CD4-positive, alpha-beta T cell (primary cell): Measurements from ENCODE around the gene SH3RF3. TPM values are rescaled to one million over a fixed set of nuclear protein-coding genes. Genes with fewer than 3 reads are reported as not detected.

Source experiments
- ATAC-seq: fragments of 200-7000 bp; cut with Tn5 transposase; one replicate; pipeline ENCODE4 v1.10.0; 2022; ENCODE audit warnings: mild to moderate bottlenecking; ENCODE audit not compliant: poor library complexity
- CTCF ChIA-PET: fragments of 350-600 bp; sonication (Branson Sonifier 250); formaldehyde crosslinking; loops from one replicate; lab custom pipeline; 2021; ENCODE audit warnings: antibody characterized with exemption, inconsistent platforms; lab: Charles Lee
- POLR2A ChIA-PET: fragments of 350-600 bp; sonication (Branson Sonifier 250); formaldehyde crosslinking; loops from one replicate; lab custom pipeline; 2021; ENCODE audit warnings: antibody characterized with exemption, inconsistent platforms; lab: Charles Lee
- DNase-seq, 14 experiments: peaks; one replicate each; pipeline ENCODE4 v3.0.0-alpha.2; 2013 to 2020; ENCODE audit warnings: mixed read lengths in 2 of 14
- H3K27ac ChIP-seq, 2 donors: one replicate each; pipeline versions ENCODE4 v1.5.1 to v1.7.0; 2013; ENCODE audit warnings: low read length in 2 of 2, low read depth in 1 of 2, mild to moderate bottlenecking in 1 of 2
- H3K27me3 ChIP-seq, 2 experiments: 1 replicate in 1 of 2; 2 replicates in 1 of 2; pipeline versions ENCODE4 v1.6.1 to v1.7.0; 2013; ENCODE audit warnings: low read length in 2 of 2, control low read depth in 1 of 2, mild to moderate bottlenecking in 1 of 2, moderate library complexity in 1 of 2; ENCODE audit not compliant: insufficient read depth in 2 of 2, control insufficient read depth in 1 of 2
- H3K36me3 ChIP-seq: one replicate; pipeline ENCODE4 v1.6.1; 2013; ENCODE audit warnings: low read length, control low read depth; ENCODE audit not compliant: insufficient read depth
- H3K4me1 ChIP-seq: one replicate; pipeline ENCODE4 v1.6.1; 2013; ENCODE audit warnings: low read length, control low read depth; ENCODE audit not compliant: insufficient read depth
- H3K4me3 ChIP-seq: one replicate; pipeline ENCODE4 v1.5.1; 2013; ENCODE audit warnings: mild to moderate bottlenecking, low read length, moderate library complexity
- H3K9me3 ChIP-seq, 2 experiments: 1 replicate in 1 of 2; 2 replicates in 1 of 2; pipeline versions ENCODE4 v1.6.1 to v1.7.0; 2013; ENCODE audit warnings: low read length in 2 of 2, mild to moderate bottlenecking in 2 of 2, control low read depth in 1 of 2, moderate library complexity in 1 of 2; ENCODE audit not compliant: control insufficient read depth in 1 of 2, insufficient read depth in 1 of 2
- H3K27ac Mint-ChIP-seq: one replicate; pipeline ENCODE4 v1.8.0; 2020; ENCODE audit warnings: mixed read lengths
- H3K27me3 Mint-ChIP-seq: one replicate; pipeline ENCODE4 v1.8.0; 2021; ENCODE audit warnings: mixed read lengths
- H3K36me3 Mint-ChIP-seq: one replicate; pipeline ENCODE4 v1.8.0; 2021; ENCODE audit warnings: low read depth, mixed read lengths
- H3K4me1 Mint-ChIP-seq: one replicate; pipeline ENCODE4 v1.8.0; 2021; ENCODE audit warnings: low read depth, mixed read lengths
- H3K4me3 Mint-ChIP-seq: one replicate; pipeline ENCODE4 v1.8.0; 2020; ENCODE audit warnings: mild to moderate bottlenecking, mixed read lengths
- H3K9me3 Mint-ChIP-seq: one replicate; pipeline ENCODE4 v1.8.0; 2020; ENCODE audit warnings: mixed read lengths
- CTCF ChIP-seq: fragments of 200-600 bp; IDR thresholded peaks from one replicate; pipeline ENCODE4 v1.8.0; 2022; ENCODE audit warnings: antibody characterized with exemption, mild to moderate bottlenecking
- intact Hi-C, 2 experiments: fragments of 100-400 bp; cut with DNase I in 1 of 2; cut with micrococcal nuclease in 1 of 2; formaldehyde crosslinking; loops; one replicate each; pipeline versions ENCODE4 v1.15.1 to v1.9.0; 2023 to 2025; cut with DNase I, micrococcal nuclease
- total RNA-seq, 174 experiments: library from RNA in 2 of 174; stranded (reverse) in 2 of 174; gene quantifications; one replicate each; pipeline ENCODE4 v1.2.3 and lab custom pipeline; 2021 to 2026

Gene SH3RF3
- total RNA-seq, 2 experiments from 2014 or later, result 5.2 to 5.9 TPM

- H3K9me3 Mint-ChIP-seq, result no peaks in the 10 kb centered on the region
- no peak for ATAC-seq
- ChIA-PET CTCF (no interaction called here), POLR2A (no interaction called here)
- no peak for TF ChIP-seq CTCF
- H3K9me3 ChIP-seq, result peaks cover 0 to 5% of the 10 kb centered on the region in 2 experiments
- H3K4me3 Mint-ChIP-seq, result no peak overlapping the region
- H3K4me1 ChIP-seq, result no peaks in the 10 kb centered on the region
- intact Hi-C loops, result no loop called here
- H3K27me3 Mint-ChIP-seq, result no peaks in the 10 kb centered on the region
- H3K27ac ChIP-seq, result no peak overlapping the region
- H3K36me3 Mint-ChIP-seq, result no peaks in the 10 kb centered on the region
- H3K4me1 Mint-ChIP-seq, result no peaks in the 10 kb centered on the region
- H3K27me3 ChIP-seq, result no peaks in the 10 kb centered on the region
- no peak overlapping the region for H3K27ac Mint-ChIP-seq
- H3K4me3 ChIP-seq, result no peak overlapping the region
- no peaks in the 10 kb centered on the region for H3K36me3 ChIP-seq
- DNase-seq, result no peak
Observed at GRCh38 chr2:109499566-109499965, 370.6 kb downstream of the SH3RF3 start.

GRCh38 chr2:109500910-109501309 is 371.9 kb downstream of the SH3RF3 start:
- Histone ChIP-seq H3K9me3 (peaks cover 0 to 5% of the 10 kb centered on the region in 2 experiments), H3K27ac (no peak overlapping the region), H3K4me3 (no peak overlapping the region), H3K36me3 (no peaks in the 10 kb centered on the region), H3K4me1 (no peaks in the 10 kb centered on the region), H3K27me3 (no peaks in the 10 kb centered on the region)
- H3K4me1 Mint-ChIP-seq, result no peaks in the 10 kb centered on the region
- no peaks in the 10 kb centered on the region for H3K36me3 Mint-ChIP-seq
- DNase-seq, result no peak
- H3K27ac Mint-ChIP-seq, result no peak overlapping the region
- no peaks in the 10 kb centered on the region for H3K27me3 Mint-ChIP-seq
- ATAC-seq, result no peak
- no peak overlapping the region for H3K4me3 Mint-ChIP-seq
- ChIA-PET POLR2A (no interaction called here), CTCF (no interaction called here)
- TF ChIP-seq CTCF, result no peak
- intact Hi-C loops, result no loop called here
- no peaks in the 10 kb centered on the region for H3K9me3 Mint-ChIP-seq

- ATAC-seq, result no peak
- no peaks in the 10 kb centered on the region for H3K36me3 Mint-ChIP-seq
Observed at GRCh38 chr2:109501461-109501860, 372.5 kb downstream of the SH3RF3 start.

More at GRCh38 chr2:109501461-109501860, 372.5 kb downstream of the SH3RF3 start:
- intact Hi-C loops, result no loop called here
- Mint-ChIP-seq H3K4me1 (no peaks in the 10 kb centered on the region), H3K4me3 (no peak overlapping the region), H3K27me3 (no peaks in the 10 kb centered on the region), H3K9me3 (no peaks in the 10 kb centered on the region), H3K27ac (no peak overlapping the region)
- no peak for DNase-seq
- no peak for TF ChIP-seq CTCF
- no peak overlapping the region for H3K4me3 ChIP-seq
- no peaks in the 10 kb centered on the region for H3K27me3 ChIP-seq
- peaks cover 0 to 5% of the 10 kb centered on the region in 2 experiments for H3K9me3 ChIP-seq
- no peaks in the 10 kb centered on the region for H3K4me1 ChIP-seq
- CTCF ChIA-PET, result no interaction called here
- no peak overlapping the region for H3K27ac ChIP-seq
- H3K36me3 ChIP-seq, result no peaks in the 10 kb centered on the region
- POLR2A ChIA-PET, result no interaction called here
